ENCODE data around the gene ZDHHC8.

DNA sequence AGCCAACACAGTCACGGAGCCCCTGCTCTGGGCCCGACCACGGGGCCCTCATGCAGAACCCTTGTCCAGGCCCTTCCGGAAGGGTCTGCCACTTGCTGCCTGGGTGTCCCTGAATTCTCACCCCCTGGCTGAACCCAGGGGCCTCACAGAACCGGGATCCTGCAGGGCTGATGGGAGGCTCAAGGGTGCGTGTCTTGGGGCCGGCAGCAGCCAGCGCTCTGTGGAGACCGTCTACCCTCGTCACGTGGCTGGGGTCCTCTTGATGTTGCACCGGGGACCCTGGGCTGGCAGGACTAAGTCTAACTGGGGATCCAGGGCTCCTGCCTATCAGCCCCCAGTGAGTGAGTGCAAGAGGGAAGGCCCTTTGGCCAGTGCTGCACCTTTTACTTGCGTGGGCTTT lies 38.6 kb downstream of the ZDHHC8 start:
- TF ChIP-seq POLR2A (IDR thresholded peaks at IDR 0.05; ENCODE audit: low read length) (no peak), GATA1 (IDR thresholded peaks at IDR 0.05; ENCODE audit: low read depth, low read length) (no peak)
